GM23338 (cell line): ENCODE data around the gene PTPN21. TPM values are rescaled to one million over a fixed set of nuclear protein-coding genes. Genes with fewer than 3 reads are reported as not detected.

ENCODE experiments used
- ATAC-seq: fragments of 200-7000 bp; cut with Tn5 transposase; 3 replicates; pipeline ENCODE4 v1.9.1; 2020
- DNase-seq: peaks from one replicate; pipeline ENCODE4 v3.0.0-alpha.2; 2015; ENCODE audit warnings: low spot score
- H2AFZ ChIP-seq: fragments of 200-600 bp; sonication (generic); 2 replicates; pipeline ENCODE4 v1.8.0; 2016; ENCODE audit warnings: antibody characterized with exemption, mild to moderate bottlenecking, moderate library complexity
- H3F3A ChIP-seq: fragments of 200-600 bp; sonication (generic); replicated peaks from 2 replicates; pipeline ENCODE4 v1.8.0; 2017; ENCODE audit warnings: antibody characterized with exemption, mixed run types, low read depth
- H3K27ac ChIP-seq: fragments of 200-600 bp; sonication (generic); 2 replicates; pipeline ENCODE4 v1.6.1; 2016; ENCODE audit warnings: low read depth
- H3K27me3 ChIP-seq: fragments of 200-600 bp; sonication (generic); 2 replicates; pipeline ENCODE4 v1.8.0; 2016; ENCODE audit warnings: mild to moderate bottlenecking, mixed run types, moderate library complexity; ENCODE audit not compliant: insufficient read depth
- H3K36me3 ChIP-seq: fragments of 200-600 bp; sonication (generic); 2 replicates; pipeline ENCODE4 v1.8.0; 2016; ENCODE audit warnings: mild to moderate bottlenecking; ENCODE audit not compliant: insufficient read depth
- H3K4me1 ChIP-seq: fragments of 200-600 bp; sonication (generic); 2 replicates; pipeline ENCODE4 v1.8.0; 2016; ENCODE audit warnings: mild to moderate bottlenecking, moderate library complexity; ENCODE audit not compliant: insufficient read depth
- H3K4me2 ChIP-seq: fragments of 200-600 bp; sonication (generic); 2 replicates; pipeline ENCODE4 v1.7.1; 2017; ENCODE audit warnings: mixed run types
- H3K4me3 ChIP-seq: fragments of 200-600 bp; sonication (generic); 2 replicates; pipeline ENCODE4 v1.6.1; 2016; ENCODE audit warnings: mixed run types
- H3K79me2 ChIP-seq: fragments of 200-600 bp; sonication (generic); replicated peaks from 2 replicates; pipeline ENCODE4 v1.8.0; 2017; ENCODE audit warnings: mild to moderate bottlenecking; ENCODE audit not compliant: insufficient read depth
- H3K9me2 ChIP-seq: fragments of 200-600 bp; sonication (generic); 2 replicates; pipeline ENCODE4 v1.8.0; 2017; ENCODE audit not compliant: insufficient read depth
- H4K20me1 ChIP-seq: fragments of 200-600 bp; sonication (generic); replicated peaks from 2 replicates; pipeline ENCODE4 v1.8.0; 2017; ENCODE audit warnings: mild to moderate bottlenecking; ENCODE audit not compliant: insufficient read depth
- H3K27ac Mint-ChIP-seq: 2 replicates; pipeline ENCODE4 v1.8.0; 2020; ENCODE audit warnings: inconsistent platforms, mild to moderate bottlenecking, moderate library complexity, mixed read lengths
- H3K27me3 Mint-ChIP-seq: 3 replicates; pipeline ENCODE4 v1.8.0; 2022; ENCODE audit warnings: low read depth, mild to moderate bottlenecking, moderate library complexity, mixed read lengths, inconsistent platforms; ENCODE audit not compliant: insufficient read depth, poor library complexity
- H3K36me3 Mint-ChIP-seq: 3 replicates; pipeline ENCODE4 v1.8.0; 2021; ENCODE audit warnings: low read depth, mild to moderate bottlenecking, inconsistent platforms, moderate library complexity, mixed read lengths
- H3K4me1 Mint-ChIP-seq: 3 replicates; pipeline ENCODE4 v1.8.0; 2020; ENCODE audit warnings: mild to moderate bottlenecking, inconsistent platforms, mixed read lengths
- H3K4me3 Mint-ChIP-seq: 3 replicates; pipeline ENCODE4 v1.8.0; 2021; ENCODE audit warnings: moderate library complexity, mild to moderate bottlenecking, inconsistent platforms, mixed read lengths
- H3K9me3 Mint-ChIP-seq: 3 replicates; pipeline ENCODE4 v1.8.0; 2020; ENCODE audit warnings: moderate library complexity, mild to moderate bottlenecking, inconsistent platforms, mixed read lengths
- CREB1 ChIP-seq: fragments of 250-450 bp; sonication (Bioruptor Pico); IDR thresholded peaks from 2 replicates; pipeline ENCODE4 v1.5.0; 2020; ENCODE audit warnings: low read depth, mild to moderate bottlenecking, moderate library complexity
- JUNB ChIP-seq: IDR thresholded peaks from one replicate; pipeline ENCODE4 v1.6.1; 2016; ENCODE audit warnings: antibody characterized with exemption; ENCODE audit not compliant: unreplicated experiment
- NANOG ChIP-seq: IDR thresholded peaks from 2 replicates; pipeline ENCODE4 v1.6.1; 2016; ENCODE audit warnings: antibody characterized with exemption, borderline replicate concordance
- POLR2AphosphoS5 ChIP-seq: IDR thresholded peaks from 2 replicates; pipeline ENCODE4 v1.6.1; 2016; ENCODE audit warnings: antibody characterized with exemption, low read depth
- STAT1 ChIP-seq: IDR thresholded peaks from one replicate; pipeline ENCODE4 v1.6.1; 2016; ENCODE audit warnings: antibody characterized with exemption; ENCODE audit not compliant: unreplicated experiment
- ZNF114 ChIP-seq: fragments of 250-450 bp; sonication (Bioruptor Pico); IDR thresholded peaks from 2 replicates; pipeline ENCODE4 v1.5.0; 2020; ENCODE audit warnings: mild to moderate bottlenecking, moderate library complexity
- ZNF331 ChIP-seq: fragments of 250-450 bp; sonication (Bioruptor Pico); IDR thresholded peaks from 2 replicates; pipeline ENCODE4 v1.5.0; 2020; ENCODE audit warnings: low read depth, mild to moderate bottlenecking, moderate library complexity
- polyA plus RNA-seq: library from polyadenylated mRNA; unstranded; fragments of >200 nt; fragmentation: Nextera tagmentation; extraction: Ambion mirVana; gene quantifications from 2 replicates; pipeline ENCODE4 v1.2.1, GENCODE V29; 2016
- total RNA-seq: library from RNA; depleted of rRNA; stranded (reverse); fragments of >200 nt; shearing (Covaris generic); gene quantifications from 2 replicates; pipeline ENCODE4 v1.2.3, GENCODE V29; 2014
- TF ChIP-seq, protein P1 (sequence below), 2 experiments: fragments of 200-600 bp in 1 of 2; sonication (generic) in 1 of 2; conservative IDR thresholded peaks; 2 replicates each; pipeline versions ENCODE4 v1.5.1 to v1.6.1; 2016 to 2017; ENCODE audit warnings: antibody characterized with exemption in 2 of 2, low read depth in 2 of 2, mild to moderate bottlenecking in 2 of 2, moderate library complexity in 1 of 2
- TF ChIP-seq, protein P2 (sequence below): IDR thresholded peaks from 2 replicates; pipeline ENCODE4 v1.6.1; 2016; ENCODE audit warnings: antibody characterized with exemption

The PTPN21 gene
- total and polyA plus RNA-seq, 2 experiments from 2014 or later: 2.7 to 5.6 TPM

DNA sequence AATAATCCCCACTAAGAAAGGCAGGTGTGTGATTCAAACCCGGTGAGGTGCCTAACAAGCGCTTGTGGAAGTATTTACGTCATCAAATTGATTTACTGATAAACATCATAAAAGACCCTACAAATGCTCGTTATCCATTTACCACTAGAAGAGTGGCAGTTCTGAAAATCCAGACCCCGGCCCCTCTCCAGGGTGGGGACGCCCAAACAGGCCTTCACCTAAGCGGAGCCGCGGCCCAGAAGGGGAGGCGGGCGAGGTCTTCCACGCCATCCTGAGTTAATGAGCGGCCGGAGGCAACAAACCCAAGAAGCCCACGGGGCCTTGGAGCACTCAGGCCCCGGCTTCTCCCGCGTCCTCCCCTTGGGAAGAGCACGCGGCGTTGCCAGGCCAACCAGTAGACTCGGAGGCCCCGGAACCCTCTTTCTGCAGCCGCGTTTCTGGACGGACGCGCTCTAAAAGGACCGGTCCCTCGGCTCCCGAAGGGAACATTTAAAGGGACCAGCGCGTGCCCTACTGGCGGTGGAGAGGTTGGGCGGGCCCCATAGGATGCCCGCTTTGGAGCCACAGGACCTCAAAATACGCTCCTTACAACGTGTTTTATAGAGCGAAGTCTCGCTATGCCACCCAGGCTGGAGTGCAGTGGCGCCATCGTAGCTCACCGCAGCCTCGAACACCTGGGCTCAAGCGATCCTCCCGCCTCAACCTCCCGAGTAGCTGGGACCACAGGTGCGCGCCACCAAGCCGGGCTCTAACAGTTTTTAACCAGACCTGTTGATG is 3.5 kb downstream of the PTPN21 start:
- Mint-ChIP-seq H3K9me3 (no peaks in the 10 kb centered on the region), H3K27me3 (peaks cover 15% of the 10 kb centered on the region), H3K4me3 (peak overlapping the region; percentile 87), H3K36me3 (peaks cover 3% of the 10 kb centered on the region; the same call in 2 of the 3 replicates), H3K27ac (no peak overlapping the region), H3K4me1 (peaks cover 21% of the 10 kb centered on the region)
- Histone ChIP-seq H3K4me2 (peak overlapping the region; percentile 90), H2AFZ (peak overlapping the region; percentile 94), H3K27ac (no peak overlapping the region), H3K27me3 (peaks cover 19% of the 10 kb centered on the region), H3K4me3 (peak overlapping the region; percentile 70), H3K4me1 (peaks cover 22% of the 10 kb centered on the region), H3F3A (0 out of 2 replicates have a peak, but pooled peaks cover 3% of the 10 kb centered on the region), H4K20me1 (no peaks in the 10 kb centered on the region; the same call in 1 of the 2 replicates), H3K79me2 (peaks cover 20% of the 10 kb centered on the region), H3K36me3 (0 out of 2 replicates have a peak, but pooled peaks cover 5% of the 10 kb centered on the region), H3K9me2 (no peaks in the 10 kb centered on the region)
- ATAC-seq (peak; percentile 86), DNase-seq (peak; percentile 93)
- TF ChIP-seq, protein P1, sequence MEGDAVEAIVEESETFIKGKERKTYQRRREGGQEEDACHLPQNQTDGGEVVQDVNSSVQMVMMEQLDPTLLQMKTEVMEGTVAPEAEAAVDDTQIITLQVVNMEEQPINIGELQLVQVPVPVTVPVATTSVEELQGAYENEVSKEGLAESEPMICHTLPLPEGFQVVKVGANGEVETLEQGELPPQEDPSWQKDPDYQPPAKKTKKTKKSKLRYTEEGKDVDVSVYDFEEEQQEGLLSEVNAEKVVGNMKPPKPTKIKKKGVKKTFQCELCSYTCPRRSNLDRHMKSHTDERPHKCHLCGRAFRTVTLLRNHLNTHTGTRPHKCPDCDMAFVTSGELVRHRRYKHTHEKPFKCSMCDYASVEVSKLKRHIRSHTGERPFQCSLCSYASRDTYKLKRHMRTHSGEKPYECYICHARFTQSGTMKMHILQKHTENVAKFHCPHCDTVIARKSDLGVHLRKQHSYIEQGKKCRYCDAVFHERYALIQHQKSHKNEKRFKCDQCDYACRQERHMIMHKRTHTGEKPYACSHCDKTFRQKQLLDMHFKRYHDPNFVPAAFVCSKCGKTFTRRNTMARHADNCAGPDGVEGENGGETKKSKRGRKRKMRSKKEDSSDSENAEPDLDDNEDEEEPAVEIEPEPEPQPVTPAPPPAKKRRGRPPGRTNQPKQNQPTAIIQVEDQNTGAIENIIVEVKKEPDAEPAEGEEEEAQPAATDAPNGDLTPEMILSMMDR (conservative IDR thresholded peaks at IDR 0.05; ENCODE audit: low read depth in 2 of 2): peak in 1 of 2 experiments; percentile 44; a peak in 1 of 4 replicates
- TF ChIP-seq STAT1 (no peak), ZNF114 (peak; percentile 69; the same call in 1 of the 2 replicates), POLR2AphosphoS5 (peak; percentile 60; the same call in 1 of the 2 replicates), CREB1 (CRISPR knock-in tag) (0 out of 2 replicates have a peak, but pooled peaks have one; percentile 59), NANOG (no peak)
- TF ChIP-seq, protein P2, sequence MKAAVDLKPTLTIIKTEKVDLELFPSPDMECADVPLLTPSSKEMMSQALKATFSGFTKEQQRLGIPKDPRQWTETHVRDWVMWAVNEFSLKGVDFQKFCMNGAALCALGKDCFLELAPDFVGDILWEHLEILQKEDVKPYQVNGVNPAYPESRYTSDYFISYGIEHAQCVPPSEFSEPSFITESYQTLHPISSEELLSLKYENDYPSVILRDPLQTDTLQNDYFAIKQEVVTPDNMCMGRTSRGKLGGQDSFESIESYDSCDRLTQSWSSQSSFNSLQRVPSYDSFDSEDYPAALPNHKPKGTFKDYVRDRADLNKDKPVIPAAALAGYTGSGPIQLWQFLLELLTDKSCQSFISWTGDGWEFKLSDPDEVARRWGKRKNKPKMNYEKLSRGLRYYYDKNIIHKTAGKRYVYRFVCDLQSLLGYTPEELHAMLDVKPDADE: no peak

DNA sequence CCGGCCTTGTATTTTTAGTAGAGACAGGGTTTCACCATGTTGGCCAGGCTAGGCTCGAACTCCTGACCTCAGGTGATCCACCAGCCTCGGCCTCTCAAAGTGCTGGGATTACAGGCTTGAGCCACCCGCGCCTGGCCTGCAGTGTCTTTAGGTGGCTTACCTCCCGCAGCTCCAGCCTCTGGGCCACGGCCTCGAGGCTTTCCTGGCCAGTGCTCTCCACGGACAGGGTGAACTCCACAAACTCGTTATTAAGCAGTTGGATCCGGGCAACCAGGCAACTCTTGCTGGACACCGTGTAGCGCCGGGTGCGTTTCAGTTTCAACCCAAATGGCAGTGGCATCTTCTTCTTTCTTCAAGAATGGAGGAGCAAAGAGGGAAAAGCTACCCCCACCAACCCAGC is 4.7 kb downstream of the PTPN21 start:
- no peak overlapping the region for H3K4me3 ChIP-seq
- H3K9me2 ChIP-seq: no peaks in the 10 kb centered on the region
- no peak overlapping the region for H2AFZ ChIP-seq
- peaks cover 10% of the 10 kb centered on the region for H3K4me1 ChIP-seq
- no peaks in the 10 kb centered on the region for H3F3A ChIP-seq
- H3K4me1 Mint-ChIP-seq: peaks cover 12% of the 10 kb centered on the region
- no peak overlapping the region for H3K27ac Mint-ChIP-seq
- peaks cover 20% of the 10 kb centered on the region for H3K79me2 ChIP-seq
- no peak overlapping the region for H3K4me3 Mint-ChIP-seq
- DNase-seq: no peak
- H3K9me3 Mint-ChIP-seq: no peaks in the 10 kb centered on the region
- ATAC-seq: no peak
- no peak overlapping the region for H3K4me2 ChIP-seq
- peaks cover 10% of the 10 kb centered on the region for H3K27me3 Mint-ChIP-seq
- no peaks in the 10 kb centered on the region; the same call in 1 of the 2 replicates for H4K20me1 ChIP-seq
- no peak overlapping the region for H3K27ac ChIP-seq
- H3K27me3 ChIP-seq: peaks cover 19% of the 10 kb centered on the region
- 0 out of 2 replicates have a peak, but pooled peaks cover 5% of the 10 kb centered on the region for H3K36me3 ChIP-seq
- peaks cover 3% of the 10 kb centered on the region; the same call in 2 of the 3 replicates for H3K36me3 Mint-ChIP-seq
- TF ChIP-seq, protein P2: no peak
- no peak for TF ChIP-seq ZNF331
- TF ChIP-seq POLR2AphosphoS5: no peak
- TF ChIP-seq, protein P1 (conservative IDR thresholded peaks at IDR 0.05; ENCODE audit: low read depth in 2 of 2): no peak
- TF ChIP-seq JUNB: no peak
- no peak for TF ChIP-seq ZNF114
- no peak for TF ChIP-seq CREB1 (CRISPR knock-in tag)
